OCI-LY7 (cell line): ENCODE results near the gene KIF17. TPM values are rescaled to one million over a fixed set of nuclear protein-coding genes. Genes with fewer than 3 reads are reported as not detected.
A peak's percentile ranks its signal among the peaks of the same experiment; 100 is the strongest.

Experiments
- BruUV-seq: library from RNA; stranded (reverse); fragments of 400-500 nt; replicated peaks from 2 replicates; lab custom pipeline; 2021; lab: Mats Ljungman, UMichigan
- CTCF ChIA-PET: fragments of 300-600 bp; sonication (Branson Sonifier 250); formaldehyde crosslinking; loops from one replicate; lab custom pipeline; 2022; ENCODE audit warnings: antibody characterized with exemption; ENCODE audit not compliant: unreplicated experiment; lab: Charles Lee
- POLR2A ChIA-PET: fragments of 300-600 bp; sonication (Branson Sonifier 250); formaldehyde crosslinking; loops from one replicate; lab custom pipeline; 2022; ENCODE audit warnings: antibody characterized with exemption; lab: Charles Lee
- DNase-seq: peaks from one replicate; pipeline ENCODE4 v3.0.0-alpha.2; 2015; ENCODE audit warnings: low spot score
- H2AFZ ChIP-seq: fragments of 200-600 bp; sonication (generic), shearing (Covaris generic); 2 replicates; pipeline ENCODE4 v1.6.1; 2014; ENCODE audit warnings: mild to moderate bottlenecking, antibody characterized with exemption, low read length, moderate library complexity
- H3K27ac ChIP-seq: fragments of 200-600 bp; sonication (generic); 2 replicates; pipeline ENCODE4 v1.5.1; 2014; ENCODE audit warnings: mixed run types, low read depth, mild to moderate bottlenecking, moderate library complexity, low read length, inconsistent platforms; ENCODE audit not compliant: poor library complexity, severe bottlenecking
- H3K36me3 ChIP-seq: fragments of 200-600 bp; sonication (generic); 2 replicates; pipeline ENCODE4 v1.6.1; 2014; ENCODE audit warnings: mild to moderate bottlenecking, antibody characterized with exemption, low read length, moderate library complexity, mixed read lengths; ENCODE audit not compliant: insufficient read depth
- H3K4me1 ChIP-seq: fragments of 200-600 bp; sonication (generic); 2 replicates; pipeline ENCODE4 v1.5.1; 2014; ENCODE audit warnings: mild to moderate bottlenecking, low read length; ENCODE audit not compliant: insufficient read depth, poor library complexity, severe bottlenecking
- H3K4me2 ChIP-seq: fragments of 200-600 bp; sonication (generic); 2 replicates; pipeline ENCODE4 v1.6.1; 2014; ENCODE audit warnings: mild to moderate bottlenecking, low read length
- H3K4me3 ChIP-seq: fragments of 200-600 bp; sonication (generic); 2 replicates; pipeline ENCODE4 v1.5.1; 2014; ENCODE audit warnings: mild to moderate bottlenecking, low read depth, low read length; ENCODE audit not compliant: poor library complexity, severe bottlenecking
- H3K79me2 ChIP-seq: fragments of 200-600 bp; sonication (generic); 2 replicates; pipeline ENCODE4 v1.6.1; 2016; ENCODE audit warnings: low read depth, mild to moderate bottlenecking, low read length, moderate library complexity, mixed read lengths; ENCODE audit not compliant: insufficient read depth
- H3K9me2 ChIP-seq: fragments of 200-600 bp; sonication (generic); 2 replicates; pipeline ENCODE4 v1.6.1; 2016; ENCODE audit warnings: mild to moderate bottlenecking, low read length, mixed read lengths; ENCODE audit not compliant: insufficient read depth
- H3K9me3 ChIP-seq: fragments of 200-600 bp; sonication (generic); 2 replicates; pipeline ENCODE4 v1.6.1; 2014; ENCODE audit warnings: mild to moderate bottlenecking, mixed run types, low read length, mixed read lengths
- H4K20me1 ChIP-seq: fragments of 200-600 bp; sonication (generic); 2 replicates; pipeline ENCODE4 v1.6.1; 2014; ENCODE audit warnings: mild to moderate bottlenecking, antibody characterized with exemption, low read length, moderate library complexity, mixed read lengths; ENCODE audit not compliant: insufficient read depth
- EZH2phosphoT487 ChIP-seq: fragments of 200-600 bp; sonication (generic); IDR thresholded peaks from 2 replicates; pipeline ENCODE4 v1.6.1; 2018; ENCODE audit warnings: low read depth, borderline replicate concordance, mild to moderate bottlenecking, mixed run types, antibody characterized with exemption, low read length, moderate library complexity, mixed read lengths
- intact Hi-C: fragments of 100-400 bp; cut with micrococcal nuclease; formaldehyde crosslinking; loops from one replicate; pipeline ENCODE4 v1.10.0; 2022; ENCODE audit not compliant: unreplicated experiment
- total RNA-seq, 2 experiments: library from RNA; depleted of rRNA in 1 of 2; stranded (reverse); fragments of >200 nt in 1 of 2; shearing (Covaris generic) in 1 of 2; gene quantifications; 2 replicates each; pipeline ENCODE4 v1.2.3, GENCODE V29; 2014 to 2022
- TF ChIP-seq, protein P1 (sequence below): fragments of 200-600 bp; sonication (generic); conservative IDR thresholded peaks from 2 replicates; pipeline ENCODE4 v1.5.1; 2014; ENCODE audit warnings: mild to moderate bottlenecking, antibody characterized with exemption, low read length, moderate library complexity, mixed read lengths

The KIF17 gene
- total RNA-seq, 2 experiments from 2014 or later = 1.1 TPM; not detected in 1

DNA sequence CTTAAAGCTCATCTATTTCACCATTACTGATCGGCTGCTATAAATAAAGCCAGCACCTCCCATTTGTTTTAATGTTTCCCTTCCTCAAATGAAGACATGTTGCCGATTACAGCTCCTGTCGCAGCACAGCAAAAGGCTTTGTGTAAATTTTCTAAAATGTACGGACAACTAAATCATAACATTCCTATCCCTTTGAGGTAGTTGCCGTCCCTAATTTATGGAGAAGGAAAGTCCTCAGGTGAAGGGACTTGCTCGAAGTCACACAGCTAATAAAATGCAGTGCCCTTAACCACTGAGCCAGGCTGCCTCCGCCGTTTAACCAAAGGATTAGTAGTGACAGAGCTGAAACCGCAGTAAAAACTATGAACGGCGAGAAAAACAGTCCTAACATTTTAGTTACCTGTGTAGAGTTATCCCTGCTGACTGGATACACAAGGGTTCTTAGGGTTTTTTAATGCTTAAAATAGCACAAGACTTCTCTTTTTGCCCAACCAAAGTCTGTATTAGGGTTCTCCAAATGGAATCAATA is 83.7 kb downstream of the KIF17 start:
- ChIA-PET POLR2A (interaction anchor here (0.5 to 2.4 kb wide), 6 partner anchors 12 to 114 kb away, joined by 3 to 10 read pairs (median 4); partner anchors contain the start of gene DDOST), CTCF (interaction anchor here (0.5 to 1.0 kb wide), 6 partner anchors 14 to 59 kb away, joined by 3 to 11 read pairs (median 4); no protein-coding TSS in a partner anchor)
- TF ChIP-seq EZH2phosphoT487 = no peak
- TF ChIP-seq, protein P1, sequence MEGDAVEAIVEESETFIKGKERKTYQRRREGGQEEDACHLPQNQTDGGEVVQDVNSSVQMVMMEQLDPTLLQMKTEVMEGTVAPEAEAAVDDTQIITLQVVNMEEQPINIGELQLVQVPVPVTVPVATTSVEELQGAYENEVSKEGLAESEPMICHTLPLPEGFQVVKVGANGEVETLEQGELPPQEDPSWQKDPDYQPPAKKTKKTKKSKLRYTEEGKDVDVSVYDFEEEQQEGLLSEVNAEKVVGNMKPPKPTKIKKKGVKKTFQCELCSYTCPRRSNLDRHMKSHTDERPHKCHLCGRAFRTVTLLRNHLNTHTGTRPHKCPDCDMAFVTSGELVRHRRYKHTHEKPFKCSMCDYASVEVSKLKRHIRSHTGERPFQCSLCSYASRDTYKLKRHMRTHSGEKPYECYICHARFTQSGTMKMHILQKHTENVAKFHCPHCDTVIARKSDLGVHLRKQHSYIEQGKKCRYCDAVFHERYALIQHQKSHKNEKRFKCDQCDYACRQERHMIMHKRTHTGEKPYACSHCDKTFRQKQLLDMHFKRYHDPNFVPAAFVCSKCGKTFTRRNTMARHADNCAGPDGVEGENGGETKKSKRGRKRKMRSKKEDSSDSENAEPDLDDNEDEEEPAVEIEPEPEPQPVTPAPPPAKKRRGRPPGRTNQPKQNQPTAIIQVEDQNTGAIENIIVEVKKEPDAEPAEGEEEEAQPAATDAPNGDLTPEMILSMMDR = no peak
- peaks cover 14% of the 10 kb centered on the region for H3K4me1 ChIP-seq
- H2AFZ ChIP-seq = peak overlapping the region; percentile 97
- no peaks in the 10 kb centered on the region for H3K9me2 ChIP-seq
- H4K20me1 ChIP-seq = no peaks in the 10 kb centered on the region
- peak; percentile 13 for DNase-seq
- no peaks in the 10 kb centered on the region for H3K79me2 ChIP-seq
- no TSS peak for BruUV-seq
- intact Hi-C loops = loop anchor here (2.0 to 10.0 kb wide), 3 partner anchors 27 to 419 kb away; partner anchors contain the start of gene DDOST
- no peak overlapping the region for H3K27ac ChIP-seq
- peak overlapping the region; percentile 89 for H3K4me2 ChIP-seq
- H3K4me3 ChIP-seq = peak overlapping the region; percentile 91
- H3K36me3 ChIP-seq = no peaks in the 10 kb centered on the region
- no peaks in the 10 kb centered on the region for H3K9me3 ChIP-seq

GRCh38 chr1:20633190-20634064 is 84.4 kb downstream of the KIF17 start, which contains the start of gene PINK1:
TSS of gene PINK1 (plus strand) at chr1:20633458. CDS start at chr1:20633549, 91 bp downstream.
- Histone ChIP-seq H3K4me3 (peak within 1 kb of the TSS; percentile 91), H4K20me1 (no peaks in the 10 kb centered on the region), H3K36me3 (no peaks in the 10 kb centered on the region), H3K9me3 (0 out of 2 replicates have a peak, but pooled peaks cover under 1% of the 10 kb centered on the region), H2AFZ (peak within 1 kb of the TSS; percentile 97), H3K9me2 (no peaks in the 10 kb centered on the region), H3K4me1 (peaks cover 14% of the 10 kb centered on the region), H3K79me2 (no peaks in the 10 kb centered on the region), H3K27ac (peak within 1 kb of the TSS; percentile 45), H3K4me2 (peak within 1 kb of the TSS; percentile 89)
- ChIA-PET POLR2A (interaction anchor here (0.5 to 2.4 kb wide), 6 partner anchors 12 to 113 kb away, joined by 3 to 10 read pairs (median 4); partner anchors contain the start of gene DDOST), CTCF (interaction anchor here (0.5 to 1.0 kb wide), 6 partner anchors 15 to 58 kb away, joined by 3 to 11 read pairs (median 4); no protein-coding TSS in a partner anchor)
- peak; percentile 82 for DNase-seq
- BruUV-seq = no TSS peak
- TF ChIP-seq, protein P1 = peak; percentile 97
- TF ChIP-seq EZH2phosphoT487 = no peak
- intact Hi-C loops = loop anchor here (1.0 to 10.0 kb wide), 5 partner anchors 27 to 419 kb away; partner anchors contain the start of gene DDOST
